GM23248 (cell line): Measurements from ENCODE around the gene ZNF200. TPM values are rescaled to one million over a fixed set of nuclear protein-coding genes. Genes with fewer than 3 reads are reported as not detected.

Experiments
- DNase-seq: peaks from one replicate; pipeline ENCODE4 v3.0.0-alpha.2; 2015
- H2AFZ ChIP-seq: fragments of 200-600 bp; sonication (generic); 2 replicates; pipeline ENCODE4 v1.6.1; 2016; ENCODE audit warnings: antibody characterized with exemption
- H3F3A ChIP-seq: fragments of 200-600 bp; sonication (generic); 2 replicates; pipeline ENCODE4 v1.6.1; 2016; ENCODE audit warnings: mild to moderate bottlenecking, antibody characterized with exemption, mixed run types; ENCODE audit not compliant: insufficient read depth
- H3K27ac ChIP-seq: fragments of 200-600 bp; sonication (generic); 2 replicates; pipeline ENCODE4 v1.5.1; 2016; ENCODE audit warnings: mild to moderate bottlenecking
- H3K27me3 ChIP-seq: fragments of 200-600 bp; sonication (generic); replicated peaks from 2 replicates; pipeline ENCODE4 v1.6.1; 2016; ENCODE audit warnings: mild to moderate bottlenecking; ENCODE audit not compliant: insufficient read depth
- H3K36me3 ChIP-seq: fragments of 200-600 bp; sonication (generic); 2 replicates; pipeline ENCODE4 v1.6.1; 2016; ENCODE audit warnings: low read depth, mild to moderate bottlenecking
- H3K4me1 ChIP-seq: fragments of 200-600 bp; sonication (generic); 2 replicates; pipeline ENCODE4 v1.6.1; 2016; ENCODE audit warnings: mild to moderate bottlenecking; ENCODE audit not compliant: insufficient read depth
- H3K4me2 ChIP-seq: fragments of 200-600 bp; sonication (generic); one replicate; pipeline ENCODE4 v1.6.1; 2016; ENCODE audit warnings: mild to moderate bottlenecking; ENCODE audit not compliant: unreplicated experiment
- H3K4me3 ChIP-seq: fragments of 200-600 bp; sonication (generic); 2 replicates; pipeline ENCODE4 v1.5.1; 2016; ENCODE audit warnings: mild to moderate bottlenecking
- H3K79me2 ChIP-seq: fragments of 200-600 bp; sonication (generic); 2 replicates; pipeline ENCODE4 v1.6.1; 2016; ENCODE audit warnings: mild to moderate bottlenecking; ENCODE audit not compliant: insufficient read depth
- H3K9ac ChIP-seq: fragments of 200-600 bp; sonication (generic); 2 replicates; pipeline ENCODE4 v1.6.1; 2016; ENCODE audit warnings: mild to moderate bottlenecking
- H3K9me2 ChIP-seq: fragments of 200-600 bp; sonication (generic); 2 replicates; pipeline ENCODE4 v1.6.1; 2016; ENCODE audit warnings: mixed run types, mild to moderate bottlenecking, moderate library complexity; ENCODE audit not compliant: insufficient read depth
- H3K9me3 ChIP-seq: fragments of 200-600 bp; sonication (generic); one replicate; pipeline ENCODE4 v1.6.1; 2017; ENCODE audit warnings: low read depth
- H4K20me1 ChIP-seq: fragments of 200-600 bp; sonication (generic); 2 replicates; pipeline ENCODE4 v1.6.0; 2016; ENCODE audit not compliant: insufficient read depth
- EZH2 ChIP-seq: fragments of 200-600 bp; sonication (generic); IDR thresholded peaks from 2 replicates; pipeline ENCODE4 v1.6.1; 2018; ENCODE audit warnings: antibody characterized with exemption, mild to moderate bottlenecking; ENCODE audit not compliant: insufficient read depth, poor library complexity, severe bottlenecking
- EZH2phosphoT487 ChIP-seq: fragments of 200-600 bp; sonication (generic); IDR thresholded peaks from 2 replicates; pipeline ENCODE4 v1.6.1; 2018; ENCODE audit warnings: antibody characterized with exemption, moderate library complexity, mild to moderate bottlenecking, low read depth; ENCODE audit not compliant: insufficient read depth
- WGBS, 2 experiments: methylation state at CpG; one replicate each; pipeline ENCODE4 v1.1.6; 2015 to 2017; ENCODE audit warnings: low lambda C conversion rate in 2 of 2, low coverage in 1 of 2; ENCODE audit errors: missing lambda C conversion rate in 2 of 2; 5-methylcytosine and 5-hydroxymethylcytosine counted together
- in situ Hi-C: fragments of 300-500 bp; cut with MboI; formaldehyde crosslinking; loops from 2 replicates; pipeline ENCODE4 v1.15.0; 2020
- polyA plus RNA-seq: library from polyadenylated mRNA; unstranded; fragments of >200 nt; fragmentation: Nextera tagmentation; extraction: Ambion mirVana; gene quantifications from 2 replicates; pipeline ENCODE4 v1.2.1, GENCODE V29; 2016
- total RNA-seq: library from RNA; depleted of rRNA; stranded (reverse); fragments of >200 nt; shearing (Covaris generic); gene quantifications from 2 replicates; pipeline ENCODE4 v1.2.3, GENCODE V29; 2014

The ZNF200 gene
- total and polyA plus RNA-seq, 2 experiments from 2014 or later = 7.8 to 10.3 TPM

- 9 to 15% methylated on average over 26 to 28 of the region's 29 CpGs for WGBS, 2 experiments
- TF ChIP-seq EZH2phosphoT487 = no peak
- TF ChIP-seq EZH2 = no peak
- in situ Hi-C loops = no loop called here
Measured at GRCh38 chr16:3282103-3282729, 47.3 kb upstream of the ZNF200 start.

GRCh38 chr16:3281222-3281820 is 46.4 kb upstream of the ZNF200 start:
- no peak overlapping the region for H3K4me2 ChIP-seq

More at GRCh38 chr16:3282103-3282729, 47.3 kb upstream of the ZNF200 start:
- H3K4me1 ChIP-seq = peaks cover 10% of the 10 kb centered on the region
- H3K27ac ChIP-seq = peak overlapping the region; percentile 98
- peak overlapping the region; percentile 99 for H3K4me2 ChIP-seq
- H3K9me2 ChIP-seq = no peaks in the 10 kb centered on the region
- no peaks in the 10 kb centered on the region for H4K20me1 ChIP-seq
- H3F3A ChIP-seq = peaks cover 11% of the 10 kb centered on the region
- H3K4me3 ChIP-seq = peak overlapping the region; percentile 88
- peaks cover 39% of the 10 kb centered on the region for H3K79me2 ChIP-seq
- no peaks in the 10 kb centered on the region for H3K9me3 ChIP-seq
- H3K9ac ChIP-seq = peak overlapping the region; percentile 94
- H2AFZ ChIP-seq = peak overlapping the region; percentile 97
- peak; percentile 85 for DNase-seq
- no peaks in the 10 kb centered on the region for H3K27me3 ChIP-seq
- peaks cover 8% of the 10 kb centered on the region; the same call in 1 of the 2 replicates for H3K36me3 ChIP-seq

GRCh38 chr16:3276679-3277078 is 41.7 kb upstream of the ZNF200 start:
- H2AFZ ChIP-seq = no peak overlapping the region
- no peaks in the 10 kb centered on the region for H3K9me3 ChIP-seq
- no peaks in the 10 kb centered on the region for H3K9me2 ChIP-seq
- peaks cover 5% of the 10 kb centered on the region for H3F3A ChIP-seq
- H3K27me3 ChIP-seq = no peaks in the 10 kb centered on the region
- H3K79me2 ChIP-seq = no peaks in the 10 kb centered on the region
- DNase-seq = no peak
- H4K20me1 ChIP-seq = no peaks in the 10 kb centered on the region
- H3K4me1 ChIP-seq = no peaks in the 10 kb centered on the region
- in situ Hi-C loops = no loop called here
- no peak for TF ChIP-seq EZH2
- TF ChIP-seq EZH2phosphoT487 = no peak
- no peak overlapping the region for H3K9ac ChIP-seq
- no peak overlapping the region for H3K27ac ChIP-seq
- H3K4me2 ChIP-seq = no peak overlapping the region
- H3K36me3 ChIP-seq = no peaks in the 10 kb centered on the region
- H3K4me3 ChIP-seq = no peak overlapping the region
- 47 to 49% methylated on average over 5 of the region's 5 CpGs for WGBS, 2 experiments

More at GRCh38 chr16:3281222-3281820, 46.4 kb upstream of the ZNF200 start:
- H3K27me3 ChIP-seq = no peaks in the 10 kb centered on the region
- no peaks in the 10 kb centered on the region for H4K20me1 ChIP-seq
- peaks cover 10% of the 10 kb centered on the region for H3K4me1 ChIP-seq
- peak overlapping the region; percentile 97; the same call in 1 of the 2 replicates for H2AFZ ChIP-seq
- H3K36me3 ChIP-seq = 0 out of 2 replicates have a peak, but pooled peaks cover under 1% of the 10 kb centered on the region
- no peak overlapping the region; the same call in 1 of the 2 replicates for H3K9ac ChIP-seq
- TF ChIP-seq EZH2phosphoT487 (no peak), EZH2 (no peak)
- in situ Hi-C loops = no loop called here
- H3K4me3 ChIP-seq = no peak overlapping the region; the same call in 1 of the 2 replicates
- no peaks in the 10 kb centered on the region for H3K9me3 ChIP-seq
- H3K9me2 ChIP-seq = no peaks in the 10 kb centered on the region
- H3K79me2 ChIP-seq = peaks cover 30% of the 10 kb centered on the region
- peaks cover 11% of the 10 kb centered on the region for H3F3A ChIP-seq
- DNase-seq = no peak
- 97% methylated on average over 6 of the region's 6 CpGs for whole genome bisulfite sequencing, 2 experiments
- H3K27ac ChIP-seq = no peak overlapping the region

GRCh38 chr16:3274947-3275346 is 40.0 kb upstream of the ZNF200 start:
- no peak overlapping the region for H3K4me3 ChIP-seq
- in situ Hi-C loops = no loop called here

More at GRCh38 chr16:3274947-3275346, 40.0 kb upstream of the ZNF200 start:
- no peak overlapping the region for H2AFZ ChIP-seq
- H3K9me2 ChIP-seq = no peaks in the 10 kb centered on the region
- H4K20me1 ChIP-seq = no peaks in the 10 kb centered on the region
- TF ChIP-seq EZH2 (no peak), EZH2phosphoT487 (no peak)
- H3K79me2 ChIP-seq = no peaks in the 10 kb centered on the region
- no peak overlapping the region for H3K27ac ChIP-seq
- DNase-seq = no peak
- H3K4me2 ChIP-seq = no peak overlapping the region
- H3K4me1 ChIP-seq = no peaks in the 10 kb centered on the region
- no peak overlapping the region for H3K9ac ChIP-seq
- H3K27me3 ChIP-seq = no peaks in the 10 kb centered on the region
- no peaks in the 10 kb centered on the region for H3K36me3 ChIP-seq
- no peaks in the 10 kb centered on the region; the same call in 1 of the 2 replicates for H3F3A ChIP-seq
- H3K9me3 ChIP-seq = no peaks in the 10 kb centered on the region
